SH-SY5Y (cell line): ENCODE data around the gene ADK.

Source experiments
- GATA2 ChIP-seq: IDR thresholded peaks from 2 replicates; pipeline ENCODE4 v1.6.1; 2011; ENCODE audit warnings: mild to moderate bottlenecking, low read depth, low read length
- GATA3 ChIP-seq: IDR thresholded peaks from 2 replicates; pipeline ENCODE4 v1.6.1; 2011; ENCODE audit warnings: low read depth, mild to moderate bottlenecking, low read length, moderate library complexity

DNA sequence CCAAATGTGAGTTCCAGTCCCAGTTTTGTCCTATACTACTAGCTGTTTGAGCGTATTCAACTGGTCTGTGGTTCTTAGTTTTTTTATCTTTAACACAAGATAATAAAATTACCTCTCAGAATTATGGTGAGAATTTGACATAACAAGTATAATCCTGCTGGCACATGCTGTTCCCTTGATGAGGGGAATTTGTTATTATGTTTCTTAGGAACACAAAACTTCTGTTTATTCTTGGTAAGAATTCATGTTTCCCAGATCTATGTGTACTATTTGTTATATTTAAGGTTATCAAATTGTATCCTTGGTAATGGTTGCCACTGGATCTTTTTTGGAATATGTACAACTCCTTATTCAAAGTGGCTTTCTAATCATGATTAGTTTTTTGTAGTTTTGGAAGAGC, 335.6 kb downstream of the ADK start:
- TF ChIP-seq GATA2, result no peak
- no peak for TF ChIP-seq GATA3
